Amniotic epithelial cell (primary cell): ENCODE results near the gene TPSD1.
A peak's percentile ranks its signal among the peaks of the same experiment; 100 is the strongest.
"Not testable (repeated sequence)": the region's sequence is repeated elsewhere in the genome, so short reads cannot be mapped to it uniquely, and the experiment has no call there.

Experiments used
- DNase-seq: peaks from one replicate; pipeline ENCODE4 v3.0.0-alpha.2; 2010; ENCODE audit warnings: low read depth

TPSD1 gene

DNA sequence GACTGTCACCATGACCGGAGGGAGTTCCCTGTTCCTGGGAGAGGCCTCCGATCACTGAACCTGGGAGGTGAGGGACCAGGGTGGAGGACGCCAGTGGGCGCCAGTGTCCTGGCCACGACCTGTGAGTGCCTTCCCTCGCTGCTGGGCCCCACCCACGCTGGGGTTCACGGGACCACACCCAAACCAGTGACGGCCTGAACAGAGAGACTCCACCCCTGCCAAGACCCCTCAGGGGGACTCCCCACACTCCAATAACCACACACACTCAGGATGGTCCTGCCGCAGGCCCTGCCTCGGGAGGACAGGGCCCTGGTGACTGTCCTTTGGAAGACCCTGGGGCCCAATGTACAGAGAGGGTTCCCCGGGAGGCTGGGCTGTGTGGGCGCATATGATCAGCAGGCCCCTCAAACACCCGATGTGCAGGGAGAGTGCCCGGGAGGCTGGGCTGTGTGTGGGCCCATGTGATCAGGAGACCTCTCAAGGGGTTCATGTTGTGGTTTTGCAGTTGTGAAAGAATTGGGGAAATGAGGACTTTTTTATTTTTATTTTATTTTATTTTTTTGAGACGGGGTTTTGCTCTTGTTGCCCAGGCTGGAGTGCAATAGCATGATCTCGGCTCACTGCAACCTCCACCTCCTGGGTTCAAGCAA lies 26.6 kb downstream of the TPSD1 start:
- no peak for DNase-seq

DNA sequence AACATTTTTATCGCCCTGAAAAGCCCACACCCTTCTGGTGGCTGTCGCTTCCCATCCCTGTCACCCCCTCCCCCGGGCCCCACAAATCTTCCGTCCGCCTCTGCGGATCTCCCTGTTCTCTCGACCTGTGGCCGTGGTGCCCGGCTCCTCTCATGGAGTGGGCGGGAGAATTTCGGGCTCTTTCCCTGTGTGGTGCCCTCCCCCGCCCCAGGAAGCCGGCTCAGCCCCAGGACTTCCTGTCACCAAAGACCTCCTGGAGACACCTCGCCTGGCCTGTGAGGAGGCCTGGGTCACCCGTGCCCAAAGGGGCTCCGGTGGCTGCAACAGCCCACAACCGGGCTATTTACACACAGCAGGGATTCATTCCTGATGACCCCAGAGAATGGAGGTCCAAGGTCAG lies 27.4 kb downstream of the TPSD1 start:
- no peak for DNase-seq

DNA sequence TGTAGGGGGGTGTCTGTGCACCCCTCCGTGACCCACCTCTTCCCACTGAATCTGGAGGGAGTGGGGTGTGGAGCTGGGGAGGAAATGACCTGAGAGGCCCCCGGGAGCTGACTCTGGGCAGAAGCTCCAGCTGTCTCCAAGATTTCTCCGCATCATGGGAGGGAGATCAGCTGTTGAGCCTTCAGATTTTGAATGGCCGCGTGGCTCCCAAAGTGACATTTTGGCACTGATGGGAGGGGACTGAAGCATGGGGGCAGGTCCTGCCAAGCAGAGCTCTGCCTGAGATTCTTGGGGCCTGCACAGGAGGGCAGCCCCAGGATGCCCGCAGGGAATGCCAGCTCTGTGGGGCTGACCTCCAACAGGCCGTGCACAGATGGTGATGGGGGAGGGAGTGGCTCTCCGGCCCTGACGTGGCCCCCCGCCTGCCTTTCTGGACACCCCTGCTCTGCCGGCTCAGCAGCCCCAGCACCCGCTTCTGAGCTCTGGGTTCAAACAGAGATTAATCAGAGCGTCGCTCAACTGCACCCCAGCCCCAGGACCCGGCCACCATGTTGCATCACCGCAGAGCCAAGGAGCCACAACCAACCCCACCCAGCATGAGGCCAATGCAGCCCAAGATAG lies 28.2 kb downstream of the TPSD1 start:
- DNase-seq, result no peak

DNA sequence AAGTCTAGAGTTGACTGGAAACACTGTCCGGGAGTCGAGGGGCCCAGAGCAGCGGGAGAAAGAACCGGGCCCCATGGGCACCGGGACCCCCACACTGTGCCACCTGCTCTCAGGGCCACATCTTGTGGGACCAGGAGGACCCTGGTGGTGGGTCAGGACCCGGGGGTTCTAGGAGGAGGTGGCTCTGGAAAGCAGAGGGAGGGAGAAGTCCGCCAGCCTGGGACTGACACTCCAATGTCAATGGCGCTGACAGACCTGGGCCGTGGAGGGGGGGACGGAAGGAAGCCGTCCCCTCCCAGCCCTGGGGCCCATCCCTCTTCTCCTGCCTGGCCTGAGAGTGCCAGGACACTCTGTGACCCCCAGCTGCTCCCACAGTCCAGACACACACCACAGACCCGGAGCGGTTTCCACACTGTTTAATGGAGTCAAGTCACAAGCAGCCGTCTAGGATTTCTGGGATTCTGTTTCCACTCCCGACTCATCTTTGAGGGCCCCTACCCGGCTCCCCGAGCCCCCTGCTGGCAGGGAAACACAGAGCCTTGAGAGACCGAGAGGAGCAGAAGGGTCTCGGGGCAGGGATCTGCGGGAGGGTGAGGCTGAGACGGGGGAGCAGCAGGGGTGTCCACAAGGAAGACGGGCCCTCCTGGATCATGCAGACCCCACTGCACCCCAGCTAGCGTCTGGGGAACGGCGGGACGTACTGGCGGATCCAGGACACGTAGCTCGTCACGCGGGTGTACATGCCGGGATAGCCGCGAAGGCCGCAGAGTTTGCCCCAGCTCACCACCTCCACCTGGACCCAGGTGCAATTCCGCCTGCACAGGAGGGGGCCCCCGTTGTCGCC lies 30.0 kb downstream of the TPSD1 start:
- DNase-seq, result no peak

DNA sequence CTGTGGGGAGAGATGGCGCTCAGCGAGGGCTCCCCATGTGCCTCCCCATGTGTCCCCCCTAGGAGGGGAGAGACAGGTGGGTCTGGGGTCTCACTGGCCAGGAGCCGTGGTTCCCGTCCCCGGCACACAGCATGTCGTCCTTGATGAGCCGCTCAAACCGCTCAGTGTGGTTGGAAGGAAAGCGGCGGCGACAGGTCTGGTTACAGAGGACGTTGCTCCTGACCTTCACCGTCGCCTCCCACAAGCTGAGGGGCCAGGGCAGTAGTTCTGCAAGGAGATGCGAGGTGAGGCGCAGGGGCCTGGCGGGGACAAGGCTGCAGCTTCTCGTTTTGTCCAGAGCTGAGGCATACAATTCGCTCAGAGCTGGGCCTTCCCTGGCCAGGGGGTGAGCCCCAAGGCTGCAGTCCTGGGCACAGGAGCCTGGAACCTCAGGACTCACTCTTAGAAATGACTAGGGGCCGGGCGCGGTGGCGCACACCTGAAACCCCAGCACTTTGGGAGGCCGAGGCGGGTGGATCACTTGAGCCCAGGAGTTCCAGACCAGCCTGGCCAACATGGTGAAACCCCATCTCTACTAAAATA lies 30.7 kb downstream of the TPSD1 start:
- no peak for DNase-seq

DNA sequence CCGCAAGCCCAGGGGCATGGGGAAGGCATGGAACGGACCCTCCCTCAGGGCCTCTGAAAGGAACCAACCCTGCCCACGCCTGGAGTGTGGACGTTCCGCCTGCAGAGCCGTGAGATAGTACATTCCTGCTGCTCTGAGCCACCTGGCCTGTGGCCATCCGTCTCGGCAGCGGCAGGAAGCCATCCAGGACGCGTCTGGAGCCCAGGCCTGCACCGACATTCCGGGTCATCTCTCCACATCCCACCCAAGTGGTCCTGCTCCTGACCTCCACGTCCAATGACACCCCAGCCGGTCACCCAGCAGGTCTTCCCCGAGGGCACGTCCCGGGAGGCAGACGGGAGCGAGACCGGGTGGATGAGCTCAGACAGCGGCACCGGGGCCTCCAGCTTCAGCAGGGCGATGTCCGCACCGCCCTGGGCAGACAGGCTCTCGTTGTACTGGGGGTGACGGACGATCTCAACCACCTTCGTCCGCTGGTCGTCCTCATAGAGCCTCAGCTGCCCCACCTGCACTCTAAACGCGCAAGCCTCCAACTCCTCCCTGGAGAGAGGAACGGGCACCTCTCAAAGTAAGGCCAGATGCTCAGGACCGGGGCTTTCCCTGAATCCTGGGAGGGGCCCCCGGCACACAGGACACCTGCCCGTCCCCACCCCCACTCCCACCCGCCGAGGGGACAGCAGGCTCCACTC lies 32.3 kb downstream of the TPSD1 start:
- no peak for DNase-seq

DNA sequence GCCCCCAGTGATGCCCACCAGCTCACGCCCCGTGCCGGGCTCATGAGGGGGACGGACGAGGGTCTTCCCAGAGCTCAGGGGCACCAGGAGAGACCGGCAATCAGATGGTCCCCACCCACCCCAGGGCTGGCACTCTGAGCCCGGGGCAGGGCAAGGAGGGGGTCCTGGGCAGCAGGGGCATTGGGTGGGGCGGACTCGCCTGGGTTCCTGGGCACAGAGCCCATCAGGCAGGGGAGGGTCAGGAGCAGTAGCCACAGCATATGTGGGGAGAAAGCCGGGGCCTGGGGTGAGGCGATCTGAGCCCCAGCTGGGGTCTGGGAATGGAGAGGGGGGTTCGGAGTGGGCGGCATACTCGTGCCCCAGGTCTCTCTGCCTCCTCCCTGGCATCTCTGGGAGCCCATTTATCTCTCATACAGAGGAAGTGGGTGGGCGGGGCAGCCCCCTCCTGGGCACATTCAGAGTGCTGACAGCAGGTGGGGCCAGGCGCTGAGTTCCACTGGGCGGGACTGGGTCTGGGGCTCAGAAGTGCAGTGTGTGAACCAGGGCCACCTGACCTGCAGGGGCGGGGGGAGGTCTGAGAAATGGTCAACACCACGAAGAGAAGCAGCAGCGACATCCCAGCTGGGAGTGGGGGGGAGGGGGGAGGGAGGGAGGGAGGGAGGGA lies 33.1 kb downstream of the TPSD1 start:
- DNase-seq, result no peak

DNA sequence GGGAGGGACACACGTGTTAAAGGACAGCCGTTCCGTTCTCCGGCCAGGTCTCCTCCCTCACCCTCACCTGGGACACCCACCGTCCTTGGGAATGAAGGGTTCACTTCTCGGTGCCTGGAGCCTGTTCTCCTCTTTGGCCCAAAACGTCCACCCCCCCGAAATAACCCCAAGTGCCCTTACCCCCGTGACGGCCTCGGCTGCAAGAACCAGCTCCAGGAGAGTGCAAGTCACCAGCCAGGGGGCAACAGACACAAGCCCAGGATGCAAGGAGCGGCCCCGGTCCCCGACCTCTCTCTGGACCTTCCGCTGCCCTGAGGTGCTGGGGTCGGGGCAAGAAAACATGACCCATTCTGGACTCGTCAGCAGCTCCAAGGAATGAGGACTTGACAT lies 33.6 kb downstream of the TPSD1 start:
- DNase-seq, result no peak

DNA sequence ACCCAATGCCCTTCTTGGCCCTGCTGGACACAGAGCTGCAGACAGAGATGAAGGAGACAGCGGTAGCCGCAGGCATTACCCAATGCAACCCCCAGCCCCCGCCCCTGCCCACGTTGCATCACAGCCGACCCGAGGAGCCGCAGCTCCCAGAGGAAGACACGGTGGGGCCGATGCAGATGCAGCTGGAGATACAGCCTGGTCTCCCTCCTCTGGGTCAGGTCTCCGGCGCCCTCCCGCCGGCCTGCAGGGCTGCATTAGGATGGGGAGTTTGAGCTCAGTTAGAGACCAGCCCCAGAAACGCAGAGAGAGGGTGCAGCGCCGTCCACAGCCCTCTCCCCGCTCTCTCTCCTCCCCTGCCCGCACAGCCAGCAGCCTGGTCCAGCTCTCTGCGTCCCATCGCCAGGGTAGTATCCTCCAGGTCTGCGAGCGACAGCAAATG lies 34.2 kb downstream of the TPSD1 start:
- peak; percentile 47 for DNase-seq

DNA sequence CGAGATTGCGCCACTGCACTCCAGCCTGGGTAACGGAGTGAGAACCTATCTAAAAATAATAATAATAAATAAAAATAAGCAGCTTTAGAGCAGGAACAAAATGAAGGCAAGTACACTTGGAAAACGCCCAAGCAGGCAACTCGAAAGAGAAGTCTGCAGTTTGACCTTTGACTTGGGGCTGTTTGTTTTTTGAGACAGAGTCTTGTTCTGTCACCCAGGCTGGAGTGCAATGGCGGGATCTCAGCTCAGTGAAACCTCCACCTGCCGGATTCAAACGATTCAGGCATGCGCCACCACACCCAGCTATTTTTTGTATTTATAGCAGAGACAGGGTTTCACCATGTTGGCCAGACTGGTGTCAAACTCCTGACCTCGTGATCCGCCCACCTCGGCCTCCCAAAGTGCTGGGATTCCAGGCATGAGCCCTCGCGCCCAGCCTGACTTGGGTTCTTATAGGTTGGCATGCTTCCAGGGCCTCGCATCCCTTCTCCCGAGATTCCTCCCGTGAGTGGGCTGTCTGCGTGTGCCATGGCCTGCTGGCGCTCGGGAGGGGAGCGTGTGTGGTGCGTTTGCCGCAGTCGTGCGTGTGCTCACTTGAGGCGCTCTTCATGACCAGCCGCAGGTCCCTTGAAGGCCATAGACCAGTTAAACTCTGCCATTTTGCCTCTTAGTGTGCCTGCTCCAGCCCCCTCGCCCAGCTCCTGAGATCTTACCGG lies 35.1 kb downstream of the TPSD1 start:
- DNase-seq, result no peak

DNA sequence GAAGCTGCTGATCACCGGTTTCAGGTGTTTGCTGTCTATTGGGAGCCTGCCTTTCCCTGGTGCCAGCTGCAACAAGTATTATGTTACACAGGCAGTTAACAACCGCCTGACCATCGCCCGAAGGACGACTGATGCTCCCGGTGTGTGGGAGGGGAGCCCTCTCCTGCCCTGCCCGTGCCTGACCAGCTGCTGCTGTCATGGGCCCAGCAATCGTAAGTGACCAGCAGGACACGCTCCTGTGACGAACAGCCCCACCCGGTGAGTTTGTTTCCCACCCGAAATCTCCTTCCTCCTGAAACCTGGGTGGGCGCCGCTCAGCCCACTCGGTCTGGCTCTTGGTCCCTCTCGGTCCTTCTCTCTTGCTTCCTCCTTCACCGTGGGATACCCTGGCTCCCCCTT lies 35.7 kb downstream of the TPSD1 start:
- no peak for DNase-seq

DNA sequence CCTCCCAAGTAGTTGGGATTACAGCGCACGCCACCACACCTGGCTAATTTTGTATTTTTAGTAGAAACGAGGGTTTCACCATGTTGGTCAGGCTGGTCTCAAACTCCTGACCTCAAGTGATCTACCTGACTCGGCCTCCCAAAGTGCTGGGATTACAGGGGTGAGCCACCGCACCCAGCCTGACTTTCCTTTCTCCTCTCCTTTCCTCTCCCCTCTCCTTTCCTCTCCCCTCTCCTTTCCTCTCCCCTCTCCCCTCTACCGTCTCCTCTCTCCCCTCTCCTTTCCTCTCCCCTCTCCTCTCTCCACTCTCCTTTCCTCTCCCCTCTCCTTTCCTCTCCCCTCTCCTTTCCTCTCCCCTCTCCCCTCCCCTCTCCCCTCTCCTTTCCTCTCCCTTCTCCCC lies 36.3 kb downstream of the TPSD1 start:
- DNase-seq, result not testable (repeated sequence)

DNA sequence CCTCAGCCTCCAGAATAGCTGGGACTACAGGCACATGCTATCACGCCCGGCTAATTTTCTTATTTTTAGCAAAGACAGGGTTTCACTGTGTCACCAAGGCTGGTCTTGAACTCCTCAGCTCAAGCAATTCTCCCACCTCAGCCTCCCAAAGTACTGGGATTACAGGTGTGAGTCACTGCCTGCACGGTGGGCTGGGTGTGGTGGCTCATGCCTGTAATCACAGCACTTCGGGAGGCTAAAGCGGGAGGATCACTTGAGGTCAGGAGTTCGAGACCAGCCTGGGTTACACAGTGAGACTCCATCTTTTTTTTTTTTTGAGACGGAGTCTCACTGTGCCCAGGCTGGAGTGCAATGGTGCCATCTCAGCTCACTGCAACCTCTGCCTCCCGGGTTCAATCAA lies 36.9 kb downstream of the TPSD1 start:
- DNase-seq, result not testable (repeated sequence)

DNA sequence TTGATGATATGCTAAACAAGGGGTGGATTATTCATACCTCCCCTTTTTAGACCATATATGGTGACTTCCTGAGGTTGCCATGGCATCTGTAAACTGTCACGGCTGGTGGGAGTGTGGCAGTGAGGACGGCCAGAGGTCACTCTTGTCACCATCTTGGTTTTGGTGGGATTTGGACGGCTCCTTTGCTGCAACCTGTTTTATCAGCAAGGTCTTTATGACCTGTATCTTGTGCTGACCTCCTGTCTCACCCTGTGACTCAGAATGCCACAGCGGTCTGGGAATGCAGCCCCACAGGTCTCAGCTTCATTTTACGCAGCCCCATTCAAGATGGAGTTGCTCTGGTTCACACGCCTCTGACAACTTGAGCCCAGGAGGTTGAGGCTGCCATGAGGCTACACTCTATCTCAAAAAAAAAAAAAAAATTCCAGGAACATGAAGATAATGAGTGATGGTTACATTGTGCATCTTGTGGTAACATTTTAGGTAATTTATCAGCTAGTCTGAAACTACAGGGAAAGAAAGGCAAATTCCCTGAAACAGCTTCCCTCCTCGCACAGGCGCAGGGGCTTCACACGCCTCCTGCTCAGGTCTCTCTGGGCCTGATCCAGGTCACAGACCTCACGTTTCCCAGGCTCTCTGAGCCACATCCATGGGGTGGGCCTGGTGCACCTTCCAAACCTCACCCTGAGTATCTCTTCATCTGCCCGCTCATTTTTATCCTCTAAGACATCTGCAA lies 38.2 kb downstream of the TPSD1 start:
- no peak for DNase-seq

DNA sequence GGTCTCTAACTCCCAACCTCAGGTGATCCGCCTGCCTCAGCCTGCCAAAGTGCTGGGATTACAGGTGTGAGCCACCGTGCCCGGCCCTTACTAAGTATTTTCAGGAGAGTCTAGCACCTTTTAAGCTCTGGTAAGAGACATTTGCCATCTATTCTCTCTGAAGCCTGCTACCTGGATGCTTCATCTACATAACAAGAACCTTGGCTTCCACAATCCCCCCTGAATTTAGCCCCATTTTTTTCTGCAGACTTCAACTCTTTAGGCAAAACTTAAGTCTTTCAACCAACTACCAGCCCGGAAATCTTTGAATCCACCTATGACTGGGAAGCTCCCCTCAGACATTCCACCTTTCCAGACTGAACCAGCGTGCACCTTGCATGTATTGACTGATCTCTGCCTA lies 39.6 kb downstream of the TPSD1 start:
- DNase-seq, result no peak

DNA sequence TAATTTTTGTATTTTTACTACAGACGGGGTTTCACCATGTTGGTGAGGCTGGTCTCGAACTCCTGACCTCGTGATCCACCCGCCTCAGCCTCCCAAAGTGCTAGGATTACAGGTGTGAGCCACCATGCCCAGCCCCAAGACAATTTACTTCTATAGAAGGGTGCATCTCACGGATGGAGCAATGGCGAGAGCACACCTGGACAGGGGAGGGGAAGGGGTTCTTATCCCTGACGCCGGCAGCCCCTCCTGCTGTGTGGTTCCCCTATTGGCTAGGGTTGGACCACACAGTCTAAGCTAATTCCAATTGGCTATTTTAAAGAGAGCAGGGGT lies 40.8 kb downstream of the TPSD1 start:
- not testable (repeated sequence) for DNase-seq

DNA sequence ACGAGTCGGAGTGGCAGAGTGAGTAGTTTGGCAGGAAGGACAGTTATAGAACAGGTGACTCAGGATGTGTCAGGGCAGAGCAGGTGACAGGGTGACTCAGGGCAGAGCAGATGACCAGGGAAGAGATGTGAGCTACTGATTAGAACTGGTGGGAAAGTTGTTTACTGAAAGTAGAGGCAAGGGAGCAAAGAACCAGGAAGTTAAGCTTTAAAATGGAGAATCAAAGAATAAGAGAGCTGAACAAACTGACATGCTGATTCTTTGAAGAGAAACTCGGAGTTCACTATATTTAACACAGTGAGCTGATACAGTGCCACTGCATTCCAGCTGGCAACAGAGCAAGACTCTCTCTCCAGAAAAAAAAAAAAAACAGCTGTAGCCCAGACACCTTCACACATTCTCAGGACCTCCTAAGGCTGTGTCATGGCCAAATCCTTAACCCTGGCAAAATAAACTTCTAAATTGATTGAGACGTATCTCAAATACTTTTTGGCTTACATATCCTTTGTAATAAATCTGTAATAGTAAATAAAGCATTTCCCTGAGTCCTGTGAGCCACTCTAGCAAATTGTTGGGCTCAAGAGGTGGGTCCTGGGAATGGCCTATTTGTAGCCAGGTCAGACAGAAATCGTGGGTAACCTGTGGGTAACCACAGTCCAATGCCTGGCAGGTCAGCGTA lies 41.3 kb downstream of the TPSD1 start:
- DNase-seq, result peak; percentile 64

DNA sequence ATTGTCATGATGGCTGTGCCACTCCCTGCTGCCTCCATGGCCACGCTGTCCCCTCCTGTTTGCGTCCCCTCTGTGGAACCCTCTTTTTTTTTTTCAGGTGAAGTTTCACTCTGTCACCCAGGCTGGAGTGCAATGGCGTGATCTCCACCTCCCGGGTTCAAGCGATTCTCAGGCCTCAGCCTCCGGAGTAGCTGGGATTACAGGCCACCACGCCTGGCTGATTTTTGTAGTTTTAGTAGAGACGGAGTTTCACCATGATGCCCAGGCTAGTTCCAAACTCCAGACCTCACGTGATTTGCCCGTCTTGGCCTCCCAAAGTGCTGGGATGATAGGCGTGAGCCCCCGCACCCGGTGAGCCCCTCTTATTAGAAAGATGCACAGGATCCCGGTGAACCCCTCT lies 42.5 kb downstream of the TPSD1 start:
- no peak for DNase-seq

DNA sequence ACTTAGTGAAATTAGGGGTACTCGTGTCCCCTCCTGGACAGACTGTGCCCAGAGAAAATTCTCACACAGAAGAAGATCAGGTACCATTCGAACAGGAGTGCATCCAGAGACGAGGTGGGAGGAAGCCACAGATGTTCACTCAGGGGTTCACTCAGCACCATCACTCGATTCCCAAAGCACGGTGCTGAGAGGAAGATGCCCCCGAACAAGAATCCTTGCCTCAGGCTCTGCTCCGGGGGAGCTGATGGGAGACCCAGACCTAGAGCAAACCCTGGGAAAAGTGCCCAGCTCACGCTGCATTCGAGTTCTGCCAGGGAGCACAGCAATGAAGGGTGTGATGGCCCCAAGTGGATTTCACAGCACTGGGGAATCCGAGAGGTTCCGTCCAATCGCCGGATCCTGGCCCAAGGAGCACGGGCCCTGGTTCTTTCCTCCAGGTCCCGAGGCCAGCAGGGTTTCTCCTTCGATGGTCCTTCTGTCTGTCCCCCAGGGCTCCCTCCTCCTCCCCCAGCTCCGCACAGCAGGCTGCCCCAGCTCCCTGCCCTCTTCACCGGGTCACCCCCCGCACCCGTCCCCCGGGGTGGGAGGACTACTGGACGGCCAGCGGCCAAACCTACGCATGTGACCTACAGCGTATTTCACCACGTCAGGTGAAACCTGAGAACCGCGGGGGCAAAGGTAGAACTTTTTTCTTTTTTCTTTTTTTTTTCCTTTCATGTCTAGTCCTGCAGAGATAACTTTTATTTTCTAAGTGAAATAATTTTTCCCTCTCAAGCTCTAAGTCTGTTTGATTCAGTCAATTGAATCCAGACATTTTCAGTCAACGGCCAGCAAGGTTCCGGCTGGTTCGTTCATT lies 43.4 kb downstream of the TPSD1 start:
- DNase-seq, result no peak
